HG03571 (cell line): ENCODE measurements around the gene POLL.
"Not testable (repeated sequence)": the region's sequence is repeated elsewhere in the genome, so short reads cannot be mapped to it uniquely, and the experiment has no call there.

Source experiments
- ATAC-seq: cut with Tn5 transposase; IDR thresholded peaks from one replicate; pipeline ENCODE4 v1.9.1; 2021; ENCODE audit not compliant: unreplicated experiment

POLL gene

DNA sequence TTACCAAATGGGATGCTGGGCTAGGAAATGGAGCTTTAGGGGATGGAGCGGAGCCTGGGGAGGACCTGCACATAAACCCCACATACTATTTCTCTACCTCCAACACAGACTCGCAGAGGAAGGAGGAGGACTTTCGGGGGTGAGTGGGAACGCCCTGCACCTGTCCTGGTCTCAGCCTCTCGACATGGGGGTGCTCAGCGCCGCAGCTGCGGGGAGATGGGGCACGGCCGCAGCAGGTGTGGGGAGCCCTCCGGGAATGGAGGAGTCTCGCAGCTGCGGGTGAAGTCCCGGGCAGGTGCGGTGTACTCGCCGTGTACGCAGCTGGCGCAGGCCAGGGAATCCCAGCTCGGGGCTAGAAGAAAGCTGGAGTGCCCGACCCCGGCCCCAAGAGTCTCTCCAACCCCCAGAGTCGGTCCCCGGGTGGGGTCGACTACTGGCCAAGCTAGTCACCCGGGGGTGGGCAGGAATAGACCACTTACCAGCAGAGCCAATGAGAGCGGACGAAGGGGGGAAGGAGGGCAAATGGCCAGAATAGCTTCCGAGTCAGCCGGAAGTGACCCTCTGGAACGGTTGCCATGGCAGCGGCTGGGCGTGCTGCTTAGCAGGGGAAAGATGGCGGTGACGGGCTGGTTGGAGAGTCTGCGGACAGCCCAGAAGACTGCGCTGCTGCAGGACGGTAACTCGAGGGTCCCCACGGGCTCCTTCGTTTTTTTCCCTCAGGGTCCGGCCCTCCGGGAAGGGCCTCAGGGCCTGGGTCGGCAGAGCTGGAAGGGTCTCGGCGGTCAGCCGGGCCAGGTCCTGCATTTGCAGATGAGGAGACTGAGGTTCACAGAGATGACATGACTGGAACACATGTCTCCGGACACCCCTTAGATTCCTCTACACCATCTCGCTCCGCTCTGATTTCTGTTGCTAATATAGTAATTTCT, at the start of gene POLL, which contains the start of gene DPCD:
Gene POLL, minus strand, starts transcription at position 533 of the 929 bp plus-strand sequence. CDS start 897 bp downstream, outside the sequence.
Gene DPCD, plus strand, starts transcription at position 597 of the 929 bp plus-strand sequence. Its CDS starts 16 bp downstream, at position 613.
- ATAC-seq = peak; percentile 96

DNA sequence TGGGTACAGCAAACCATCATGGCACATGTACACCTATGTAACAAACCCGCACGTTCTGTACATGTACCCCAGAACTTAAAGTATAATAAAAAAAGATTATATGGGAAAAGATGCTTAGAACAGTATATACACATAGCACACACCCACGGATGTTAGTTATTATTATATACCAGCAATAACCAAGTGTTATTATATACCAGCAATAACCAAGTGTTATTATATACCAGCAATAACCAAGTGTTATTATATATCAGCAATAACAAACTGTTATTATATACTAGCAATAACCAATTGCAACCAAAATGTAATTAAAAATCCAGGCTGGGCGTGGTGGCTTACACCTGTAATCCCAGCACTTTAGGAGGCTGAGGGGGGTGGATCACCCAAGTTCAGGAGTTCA, 45.5 kb upstream of the POLL start:
- not testable (repeated sequence) for ATAC-seq

DNA sequence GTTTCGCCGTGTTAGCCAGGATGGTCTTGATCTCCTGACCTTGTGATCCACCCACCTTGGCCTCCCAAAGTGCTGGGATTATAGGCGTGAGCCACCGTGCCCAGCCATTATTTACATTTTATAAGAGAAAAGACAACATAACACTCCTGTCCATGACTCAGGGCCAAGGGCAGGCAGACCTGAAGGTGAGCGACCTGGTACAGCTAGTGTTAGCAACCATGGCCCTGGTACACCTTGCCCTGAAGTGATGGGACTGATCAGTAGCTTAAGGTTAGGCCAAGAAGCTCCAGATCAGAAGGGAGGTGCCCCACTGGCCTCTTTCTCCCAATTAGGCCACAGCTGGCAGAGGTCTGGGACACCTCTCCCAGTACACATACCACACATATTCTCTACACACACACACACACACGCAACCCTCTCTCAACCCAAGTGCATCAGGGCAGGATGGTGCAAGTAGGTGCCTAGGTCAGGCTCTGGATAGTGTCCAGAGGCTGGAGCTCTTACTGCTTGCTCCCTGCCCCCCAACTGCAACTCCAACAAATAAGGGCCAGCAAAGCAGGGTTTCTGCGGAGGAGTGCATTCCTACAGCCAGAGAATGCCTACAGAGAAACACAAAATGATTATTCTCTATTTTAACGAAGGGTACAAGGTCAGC, 43.9 kb upstream of the POLL start:
- ATAC-seq = no peak

DNA sequence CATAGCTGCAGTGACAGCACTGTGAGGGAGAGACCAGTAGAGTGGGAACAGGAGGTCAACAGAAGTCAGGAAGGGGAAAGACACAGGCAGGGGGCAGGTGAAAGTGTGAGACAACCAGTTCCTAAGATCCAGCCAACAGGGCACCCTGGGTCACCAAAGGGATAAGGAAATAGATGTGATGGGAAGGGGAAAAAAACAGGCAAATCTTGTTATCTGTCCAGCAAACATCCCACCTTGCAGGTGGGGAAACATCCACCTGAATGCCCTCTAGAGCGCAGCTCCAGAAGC, 42.5 kb upstream of the POLL start:
- no peak for ATAC-seq

DNA sequence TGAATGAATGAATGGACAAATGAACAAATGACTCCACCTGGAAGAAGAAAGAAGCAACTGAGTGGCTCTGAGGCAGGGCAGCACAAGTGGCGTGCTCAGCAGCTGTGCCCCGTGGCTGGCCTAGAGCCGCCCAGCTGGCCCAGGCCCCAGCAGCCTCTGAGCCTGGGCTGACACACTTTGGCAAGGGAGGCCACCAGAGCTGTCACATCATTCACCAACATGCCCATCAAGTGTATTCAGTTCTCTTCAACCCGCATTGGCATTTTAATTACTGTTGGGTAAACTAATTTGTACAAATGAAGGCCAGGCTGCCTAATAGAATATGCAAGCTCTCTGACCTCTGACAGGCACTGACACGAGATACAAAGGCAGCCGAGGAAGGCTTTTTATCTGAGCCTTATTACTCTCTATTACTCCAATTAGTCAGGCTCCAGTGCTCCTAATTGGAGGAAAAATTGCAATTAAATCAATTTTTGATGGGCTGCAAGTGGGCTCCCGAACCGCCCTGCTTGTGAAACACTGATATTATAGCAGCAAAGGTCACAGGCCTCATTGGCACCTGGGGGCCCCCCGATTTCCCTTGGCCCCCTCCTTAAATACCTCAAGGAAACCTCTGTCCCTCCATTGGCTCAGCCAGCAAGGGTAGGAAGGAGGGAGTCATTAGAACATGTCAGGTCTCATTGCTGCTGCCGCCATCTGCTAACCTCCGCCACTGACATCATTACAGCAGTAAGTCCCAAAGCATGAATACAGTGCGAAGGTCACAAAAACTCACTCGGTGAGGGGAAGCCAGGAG, 42.0 kb upstream of the POLL start:
- no peak for ATAC-seq

DNA sequence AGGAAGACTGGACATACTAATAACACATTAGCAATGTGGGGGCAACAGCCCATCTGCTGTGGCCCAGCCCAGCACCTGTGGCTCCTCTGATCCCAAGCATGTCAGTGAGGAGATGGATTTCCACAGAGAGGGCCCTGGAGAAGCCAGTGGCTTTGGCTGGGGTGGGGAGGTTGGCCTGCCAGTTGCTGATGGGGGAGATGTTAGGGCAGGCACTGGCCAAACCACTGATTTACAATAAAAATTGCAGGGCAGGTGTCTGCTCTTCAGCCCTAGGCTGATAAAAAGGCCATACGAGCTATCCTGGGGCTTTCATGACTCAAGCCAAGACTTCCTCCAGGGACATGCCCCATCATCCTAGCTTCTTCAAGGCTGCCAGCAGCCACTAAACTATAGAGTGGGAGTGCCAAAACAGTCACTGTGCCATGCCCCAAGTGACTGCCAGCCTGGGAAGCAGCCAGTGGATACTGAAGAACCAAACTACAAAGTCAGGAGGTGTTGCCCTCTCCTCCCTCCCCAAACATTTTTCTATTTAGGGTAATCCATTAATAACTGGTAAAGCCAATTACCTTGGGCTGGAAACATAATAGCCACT, 37.9 kb upstream of the POLL start:
- no peak for ATAC-seq

DNA sequence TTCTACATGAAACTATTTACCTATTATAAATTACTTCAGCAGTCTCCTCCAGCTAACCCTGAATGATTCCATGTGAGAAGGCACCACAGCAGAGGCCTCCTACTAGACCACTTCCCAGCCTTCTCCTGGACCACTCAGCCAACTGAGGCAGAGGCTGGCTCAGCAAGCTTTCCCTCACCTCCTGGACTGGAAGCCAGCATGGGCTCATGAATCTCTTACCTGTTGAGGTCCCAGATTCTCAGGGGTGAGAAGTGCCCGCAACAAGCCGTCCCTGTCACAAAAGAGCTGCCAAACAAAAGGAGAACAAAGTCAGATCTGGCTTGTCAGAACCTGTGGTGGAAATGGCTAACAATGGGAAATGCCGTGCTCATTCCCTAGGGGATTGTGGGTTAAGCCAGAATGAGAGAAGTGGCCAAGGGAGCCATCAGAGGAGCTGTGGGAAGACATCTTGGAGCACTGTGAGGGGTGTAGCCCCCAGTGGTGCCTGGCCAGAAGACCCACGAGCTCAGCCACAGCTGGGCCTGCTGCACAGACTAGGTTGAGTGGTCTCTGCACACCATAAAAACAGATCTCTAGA, 36.6 kb upstream of the POLL start:
- ATAC-seq = no peak

DNA sequence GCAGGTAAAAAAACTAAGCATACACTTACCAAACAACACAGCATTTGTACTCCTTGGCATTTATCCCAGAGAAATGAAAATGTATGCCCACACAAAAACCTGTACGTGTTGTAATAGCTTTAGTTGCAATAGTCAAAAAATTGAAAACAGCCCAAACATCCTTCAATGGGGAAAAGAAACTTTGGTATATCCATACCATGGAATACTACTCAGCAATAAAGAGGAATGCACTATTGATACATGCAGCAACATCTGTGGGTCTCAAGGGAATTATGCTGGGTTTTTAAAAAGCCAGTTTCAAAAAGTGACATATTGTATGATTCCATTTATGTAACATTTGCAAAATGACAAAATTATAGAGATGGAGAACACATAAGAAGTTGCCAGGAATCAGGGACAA, 35.5 kb upstream of the POLL start:
- ATAC-seq = no peak

DNA sequence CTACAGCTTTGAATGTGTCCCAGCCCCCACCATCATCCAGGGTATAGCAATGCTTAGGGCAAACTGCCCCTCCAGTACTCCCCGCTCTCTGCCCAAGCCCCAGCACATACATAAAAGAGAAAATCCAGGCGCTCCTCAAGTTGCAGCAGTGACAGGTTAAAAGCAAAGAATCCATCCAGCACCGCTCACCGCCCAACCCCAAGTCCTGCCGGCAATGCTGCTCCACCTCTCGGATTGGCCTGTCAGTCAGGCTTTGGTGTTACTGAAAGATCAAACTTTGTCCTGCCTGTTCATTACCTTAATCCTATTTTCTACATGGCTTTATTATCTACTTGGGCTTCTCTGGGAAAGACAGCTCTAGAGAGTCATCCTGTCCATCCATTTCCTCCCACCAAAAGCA, 31.9 kb upstream of the POLL start:
- no peak for ATAC-seq

DNA sequence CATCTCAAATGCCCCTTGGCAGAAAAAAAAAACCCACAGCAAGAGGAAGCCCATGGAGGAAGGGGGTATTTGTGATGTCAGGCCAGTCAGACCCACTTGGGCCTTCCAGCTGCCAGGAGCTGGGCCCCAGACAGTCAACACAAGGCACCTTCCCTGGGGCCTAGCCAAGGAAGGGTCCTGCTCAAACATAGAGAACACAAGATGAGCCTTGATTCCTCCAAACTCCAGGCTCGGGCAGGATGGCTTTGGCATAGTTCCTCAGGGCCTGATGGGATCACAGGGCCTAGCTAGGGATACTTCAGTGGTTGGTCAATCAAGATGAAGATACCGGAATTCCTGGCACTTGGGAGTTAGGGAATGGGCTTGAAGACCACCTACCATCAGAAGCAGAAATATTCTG, 30.8 kb upstream of the POLL start:
- ATAC-seq = no peak

DNA sequence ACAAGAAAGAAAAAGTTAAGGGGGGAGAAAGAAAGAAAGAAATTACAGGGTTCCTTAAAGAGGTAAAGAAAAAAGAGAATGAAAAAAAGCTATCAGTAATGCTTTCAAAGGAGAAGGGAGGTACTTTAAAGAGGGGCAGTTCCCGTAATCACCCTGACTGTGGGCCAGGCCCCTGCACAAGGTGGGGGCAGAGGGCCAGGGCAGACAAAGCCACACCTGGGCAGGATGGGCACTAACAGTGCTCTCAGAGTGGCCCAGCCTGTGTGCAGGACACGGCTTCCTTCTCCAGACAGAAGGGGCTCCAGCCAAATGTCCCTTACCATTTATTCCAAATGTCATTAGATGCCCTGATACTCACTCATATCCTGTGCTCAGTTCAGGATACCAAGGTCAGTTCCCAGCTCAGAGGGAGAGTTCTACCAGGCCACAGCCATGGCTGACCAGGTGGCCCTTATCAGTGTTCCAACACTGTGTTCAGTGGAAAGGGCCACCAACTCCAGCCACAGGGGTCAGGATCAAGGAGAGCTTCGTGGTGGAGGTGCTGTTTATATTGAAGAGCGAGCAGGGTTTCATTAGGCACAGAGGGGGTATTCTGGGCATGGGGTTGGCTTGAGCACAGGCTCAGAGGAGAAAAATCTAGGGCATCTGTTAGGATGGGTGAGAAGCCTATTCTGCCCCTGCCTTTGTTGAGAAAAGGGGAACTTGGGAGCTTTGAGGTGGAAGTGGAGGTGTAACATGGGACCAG, 29.9 kb upstream of the POLL start:
- ATAC-seq = no peak

DNA sequence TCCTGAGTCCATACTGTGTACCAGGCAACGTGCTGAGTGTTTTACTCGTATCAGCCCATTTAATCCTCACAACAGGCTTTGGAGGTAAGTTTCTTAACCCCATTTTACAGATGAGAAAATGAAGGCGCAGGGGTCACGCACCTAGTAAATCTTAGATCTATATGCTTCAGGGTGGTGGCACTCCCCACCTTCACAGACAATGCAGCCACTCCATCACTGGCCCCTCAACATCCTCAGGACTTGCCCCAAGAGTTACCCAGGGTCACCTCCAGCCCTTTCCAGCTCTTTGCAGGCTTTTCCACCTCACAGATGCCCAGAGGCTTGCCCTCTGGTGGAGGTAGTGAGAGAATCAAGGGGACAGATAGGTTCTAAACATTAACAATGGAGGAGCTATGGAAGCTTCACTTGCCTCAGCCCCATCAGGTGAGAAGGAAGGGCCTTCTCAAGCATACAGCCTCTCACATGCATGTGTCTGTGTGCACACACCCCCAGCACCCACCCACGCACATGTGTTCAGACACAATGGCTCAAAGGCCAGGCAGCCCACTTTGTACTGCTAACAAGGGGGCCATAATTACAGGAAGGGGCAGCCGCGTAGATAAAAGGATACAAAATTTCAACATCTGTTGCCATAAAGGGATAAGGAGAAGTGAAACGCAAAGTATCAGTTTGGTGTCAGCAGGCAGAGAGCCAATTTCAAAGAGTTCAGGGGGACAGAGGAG, 29.2 kb upstream of the POLL start:
- ATAC-seq = no peak

DNA sequence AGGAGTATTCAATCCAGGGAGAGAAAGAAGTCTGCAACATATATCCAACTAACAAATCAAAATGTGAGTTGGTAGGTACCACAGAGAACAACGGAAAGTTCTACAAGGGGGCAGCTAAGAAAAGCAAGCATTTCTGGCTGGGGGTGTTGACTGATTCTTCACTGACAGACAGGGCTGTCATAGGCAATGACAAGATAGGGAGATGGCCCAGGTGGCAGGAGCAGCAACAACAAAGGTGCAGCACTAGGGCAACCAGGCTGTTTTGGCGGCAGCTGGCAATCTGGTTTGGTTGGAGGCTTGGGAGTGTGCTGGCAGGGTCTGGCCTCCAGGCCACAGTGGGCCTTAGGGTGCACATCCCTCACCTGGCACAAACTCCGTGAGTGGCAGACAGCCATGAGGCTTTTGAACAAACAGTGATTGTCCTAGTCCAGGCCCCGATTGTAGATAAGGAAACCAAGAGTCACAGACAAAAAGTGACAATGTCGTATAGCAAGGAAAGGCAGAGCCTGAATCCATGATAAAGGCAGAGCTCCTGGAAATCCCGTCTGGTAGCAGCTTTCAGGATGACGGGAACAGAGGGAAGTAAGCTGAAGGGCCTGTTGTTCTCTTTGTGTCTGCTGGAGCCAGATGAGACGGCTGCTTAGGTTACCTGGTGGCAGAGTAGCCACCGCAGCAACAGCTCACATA, 28.5 kb upstream of the POLL start:
- ATAC-seq = no peak

DNA sequence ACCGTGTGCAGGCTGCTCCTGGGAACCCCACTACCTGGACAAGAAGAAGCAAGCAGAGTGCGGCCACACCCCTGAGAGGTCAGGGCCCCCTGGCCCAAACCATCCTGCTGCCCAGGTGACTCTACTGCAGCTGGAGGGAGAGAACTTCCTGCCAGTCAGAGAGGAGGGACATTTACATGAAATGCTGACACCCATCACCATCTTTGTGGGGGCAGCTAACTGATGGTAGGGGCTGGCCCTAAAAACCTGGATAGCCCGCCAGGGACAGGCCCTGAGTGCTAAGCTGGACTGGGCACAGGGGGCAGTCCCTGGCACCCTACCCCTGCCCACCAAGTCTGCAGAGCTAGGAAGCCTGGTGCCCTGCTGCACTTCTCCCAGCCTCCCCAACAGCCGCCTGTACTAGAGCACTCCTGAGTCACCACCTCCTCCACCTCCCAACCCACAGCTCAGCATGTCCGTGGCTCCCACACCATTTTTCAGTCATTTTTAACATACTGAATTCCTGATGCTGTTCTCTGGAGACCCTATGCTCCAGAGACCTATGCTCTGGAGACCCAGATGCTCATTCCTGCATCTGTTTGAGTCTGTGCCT, 27.6 kb upstream of the POLL start:
- no peak for ATAC-seq

DNA sequence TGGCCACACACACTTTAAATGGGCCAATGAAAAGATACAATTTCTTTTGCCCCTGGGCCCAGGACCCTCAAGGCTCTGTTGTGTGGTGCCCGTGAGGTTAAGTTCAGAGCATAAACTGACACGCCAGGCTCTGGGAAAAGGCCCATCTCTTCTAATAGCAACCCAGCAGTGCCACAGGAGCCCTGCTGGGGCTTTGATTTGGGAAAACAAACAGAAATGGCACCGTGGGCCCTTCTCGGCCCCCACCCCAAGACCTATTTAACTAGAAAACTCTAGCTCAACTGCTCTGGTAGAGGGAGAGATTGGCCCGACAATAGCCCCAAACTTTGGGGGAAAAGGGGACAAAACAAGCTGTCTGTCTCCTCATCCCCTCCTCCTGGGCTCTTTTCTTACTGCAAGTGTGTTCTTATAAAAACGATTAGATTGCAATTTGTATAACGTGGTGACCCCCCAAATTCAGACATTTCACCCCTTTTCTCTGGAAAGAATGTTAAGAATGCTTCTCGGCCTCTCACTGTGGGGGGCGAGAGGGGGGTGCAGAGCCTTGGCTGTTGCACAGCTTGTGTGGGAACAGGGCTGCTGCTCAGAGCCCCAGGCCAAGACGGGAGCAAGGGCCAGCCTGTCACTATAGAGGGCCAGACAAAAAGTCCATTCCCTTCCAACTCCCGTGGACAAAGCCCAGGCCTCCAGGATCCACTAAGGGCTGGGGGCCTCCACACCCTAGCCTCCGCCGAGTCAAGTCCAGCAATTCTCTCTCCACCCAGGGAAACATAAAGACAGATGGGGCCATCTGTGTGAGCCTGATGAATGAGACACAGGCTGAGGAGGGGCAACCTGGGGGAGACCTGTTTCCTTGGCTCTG, 26.8 kb upstream of the POLL start:
- no peak for ATAC-seq

DNA sequence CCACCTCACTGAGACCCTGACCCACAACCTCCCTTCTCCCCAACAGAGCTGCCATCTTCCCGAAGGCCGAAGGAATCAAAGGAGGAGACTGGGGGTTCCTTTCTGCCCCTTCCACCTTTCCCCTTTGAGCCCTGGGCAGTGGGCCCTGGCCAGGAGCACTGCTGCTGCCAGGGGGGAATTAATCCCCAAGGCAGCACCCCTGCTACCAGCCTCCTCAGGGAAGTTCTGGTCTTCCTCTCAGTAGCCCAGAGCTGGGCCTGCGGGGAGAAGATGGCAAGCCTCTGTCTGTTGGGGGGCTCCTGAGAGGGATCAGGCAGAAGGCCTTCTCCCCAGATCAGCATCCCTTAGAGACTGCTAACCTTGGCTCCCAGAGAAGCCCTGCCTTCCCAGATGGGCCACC, 25.6 kb upstream of the POLL start:
- no peak for ATAC-seq

DNA sequence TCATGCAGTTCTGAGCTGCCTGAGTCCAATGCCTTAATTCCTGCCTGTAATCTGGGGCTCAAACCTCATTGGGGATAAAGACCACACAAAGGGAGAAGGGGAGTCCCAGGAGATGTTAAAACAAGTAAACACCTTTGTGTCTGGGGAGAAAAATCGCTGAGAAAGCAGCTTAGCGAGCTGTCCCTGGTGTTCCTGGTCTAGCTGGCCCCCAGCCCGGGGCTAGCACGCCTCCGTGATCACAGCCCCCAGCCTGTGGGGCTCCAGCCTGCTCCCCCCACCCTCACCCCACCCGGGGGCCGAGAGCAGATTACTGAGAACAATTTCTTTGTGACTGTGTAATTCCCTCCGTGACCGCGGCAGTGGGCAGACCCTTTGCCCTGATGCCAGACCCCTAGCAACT, 24.8 kb upstream of the POLL start:
- ATAC-seq = no peak

DNA sequence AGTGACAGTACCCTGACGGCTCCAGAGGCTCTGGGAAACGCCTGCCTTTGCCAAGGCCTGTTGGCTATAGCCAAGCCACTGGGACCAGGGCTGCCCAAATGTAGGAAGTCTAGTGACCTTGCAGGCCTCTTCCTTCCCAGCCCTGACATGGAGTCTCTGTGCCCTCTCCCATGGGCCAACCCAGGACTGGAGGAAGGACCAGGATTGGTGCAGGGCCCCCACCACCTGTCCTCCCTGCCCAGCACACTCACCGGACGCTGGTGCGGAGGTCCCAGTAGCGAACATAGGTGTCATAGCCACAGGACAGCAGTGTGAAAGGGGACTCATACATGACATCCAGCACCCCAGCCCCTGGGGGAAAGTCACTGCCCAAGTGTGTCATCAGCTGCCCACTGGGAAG, 24.0 kb upstream of the POLL start:
- ATAC-seq = no peak
